ENCODE data around the gene KLK7. TPM values are rescaled to one million over a fixed set of nuclear protein-coding genes. Genes with fewer than 3 reads are reported as not detected.

The KLK7 gene
- total RNA-seq, result not detected

- no peak within 1 kb of the TSS for H3K4me3 Mint-ChIP-seq
- H3K27ac Mint-ChIP-seq, result no peak within 1 kb of the TSS
- POLR2A ChIA-PET, result no interaction called here
- H3K4me1 Mint-ChIP-seq, result no peaks in the 10 kb centered on the region
- no peaks in the 10 kb centered on the region for H3K9me3 Mint-ChIP-seq
- H3K27me3 Mint-ChIP-seq, result peaks cover 17% of the 10 kb centered on the region
- no peak for DNase-seq
- no peaks in the 10 kb centered on the region for H3K36me3 Mint-ChIP-seq (ENCODE audit: low read depth)
- CTCF ChIA-PET, result interaction anchor here (0.5 to 0.6 kb wide), 2 partner anchors 37 to 647 kb away, joined by 3 to 4 read pairs; no protein-coding TSS in a partner anchor
Measured at GRCh38 chr19:50983625-50984292, at the start of gene KLK7. TSS of gene KLK7 (minus strand) at chr19:50983917. CDS start at chr19:50982399, 1,518 bp downstream.

- no peak for DNase-seq
- H3K9me3 Mint-ChIP-seq, result no peaks in the 10 kb centered on the region
- H3K36me3 Mint-ChIP-seq (ENCODE audit: low read depth), result no peaks in the 10 kb centered on the region
- CTCF ChIA-PET, result no interaction called here
- no peak overlapping the region for H3K4me3 Mint-ChIP-seq
- peaks cover 3% of the 10 kb centered on the region for H3K27me3 Mint-ChIP-seq
- POLR2A ChIA-PET, result no interaction called here
- no peaks in the 10 kb centered on the region for H3K4me1 Mint-ChIP-seq
- H3K27ac Mint-ChIP-seq, result no peak overlapping the region
Measured at GRCh38 chr19:51031880-51032225, 48.1 kb upstream of the KLK7 start.

GRCh38 chr19:51031220-51031879, 47.6 kb upstream of the KLK7 start:
- peaks cover 5% of the 10 kb centered on the region for H3K27me3 Mint-ChIP-seq
- no peak overlapping the region for H3K27ac Mint-ChIP-seq
- no peaks in the 10 kb centered on the region for H3K9me3 Mint-ChIP-seq
- no peaks in the 10 kb centered on the region for H3K36me3 Mint-ChIP-seq (ENCODE audit: low read depth)
- CTCF ChIA-PET, result no interaction called here
- POLR2A ChIA-PET, result no interaction called here
- H3K4me1 Mint-ChIP-seq, result no peaks in the 10 kb centered on the region
- no peak overlapping the region for H3K4me3 Mint-ChIP-seq
- DNase-seq, result no peak

- no peak overlapping the region for H3K4me3 Mint-ChIP-seq
- DNase-seq, result no peak
- CTCF ChIA-PET, result no interaction called here
- POLR2A ChIA-PET, result no interaction called here
- H3K27me3 Mint-ChIP-seq, result peaks cover 5% of the 10 kb centered on the region
- no peaks in the 10 kb centered on the region for H3K4me1 Mint-ChIP-seq
- H3K9me3 Mint-ChIP-seq, result no peaks in the 10 kb centered on the region
- no peak overlapping the region for H3K27ac Mint-ChIP-seq
- no peaks in the 10 kb centered on the region for H3K36me3 Mint-ChIP-seq (ENCODE audit: low read depth)
Measured at GRCh38 chr19:51030631-51031030, 46.9 kb upstream of the KLK7 start.

- H3K36me3 Mint-ChIP-seq (ENCODE audit: low read depth), result no peaks in the 10 kb centered on the region
- no peak overlapping the region for H3K4me3 Mint-ChIP-seq
- no peak overlapping the region for H3K27ac Mint-ChIP-seq
- POLR2A ChIA-PET, result no interaction called here
- peaks cover 4% of the 10 kb centered on the region for H3K27me3 Mint-ChIP-seq
- H3K9me3 Mint-ChIP-seq, result no peaks in the 10 kb centered on the region
- DNase-seq, result no peak
- H3K4me1 Mint-ChIP-seq, result no peaks in the 10 kb centered on the region
- CTCF ChIA-PET, result no interaction called here
Measured at GRCh38 chr19:51029718-51030117, 46.0 kb upstream of the KLK7 start.

- ChIA-PET POLR2A (no interaction called here), CTCF (interaction anchor here (0.9 kb wide), 1 partner anchor 394 kb away, joined by 4 read pairs; no protein-coding TSS in a partner anchor)
- Mint-ChIP-seq H3K36me3 (ENCODE audit: low read depth) (no peaks in the 10 kb centered on the region), H3K4me3 (no peak overlapping the region), H3K27me3 (peaks cover 3% of the 10 kb centered on the region), H3K9me3 (no peaks in the 10 kb centered on the region), H3K27ac (no peak overlapping the region), H3K4me1 (no peaks in the 10 kb centered on the region)
- no peak for DNase-seq
Measured at GRCh38 chr19:51027873-51028272, 44.2 kb upstream of the KLK7 start.

- CTCF ChIA-PET, result interaction anchor here (0.9 kb wide), 1 partner anchor 395 kb away, joined by 4 read pairs; no protein-coding TSS in a partner anchor
- no peak overlapping the region for H3K4me3 Mint-ChIP-seq
- peaks cover 9% of the 10 kb centered on the region for H3K27me3 Mint-ChIP-seq
- no peaks in the 10 kb centered on the region for H3K9me3 Mint-ChIP-seq
- no peaks in the 10 kb centered on the region for H3K4me1 Mint-ChIP-seq
- no peak overlapping the region for H3K27ac Mint-ChIP-seq
- POLR2A ChIA-PET, result no interaction called here
- H3K36me3 Mint-ChIP-seq (ENCODE audit: low read depth), result no peaks in the 10 kb centered on the region
- no peak for DNase-seq
Measured at GRCh38 chr19:51027126-51027806, 43.5 kb upstream of the KLK7 start.

- no peaks in the 10 kb centered on the region for H3K4me1 Mint-ChIP-seq
- H3K9me3 Mint-ChIP-seq, result no peaks in the 10 kb centered on the region
- H3K27ac Mint-ChIP-seq, result no peak within 1 kb of the TSS
- DNase-seq, result no peak
- H3K36me3 Mint-ChIP-seq (ENCODE audit: low read depth), result no peaks in the 10 kb centered on the region
- CTCF ChIA-PET, result no interaction called here
- POLR2A ChIA-PET, result no interaction called here
- peaks cover 9% of the 10 kb centered on the region for H3K27me3 Mint-ChIP-seq
- no peak within 1 kb of the TSS for H3K4me3 Mint-ChIP-seq
Measured at GRCh38 chr19:51026554-51026831, 42.8 kb upstream of the KLK7 start, which contains the start of gene KLK11. TSS of gene KLK11 (minus strand) at chr19:51026616. CDS start at chr19:51025631, 985 bp downstream.

- no peaks in the 10 kb centered on the region for H3K4me1 Mint-ChIP-seq
Measured at GRCh38 chr19:51025809-51026553, 42.3 kb upstream of the KLK7 start.

GRCh38 chr19:51025401-51025800, 41.7 kb upstream of the KLK7 start:
- Mint-ChIP-seq H3K9me3 (no peaks in the 10 kb centered on the region), H3K27me3 (peaks cover 15% of the 10 kb centered on the region), H3K4me1 (no peaks in the 10 kb centered on the region), H3K27ac (no peak overlapping the region), H3K36me3 (ENCODE audit: low read depth) (no peaks in the 10 kb centered on the region), H3K4me3 (no peak overlapping the region)
- ChIA-PET POLR2A (no interaction called here), CTCF (no interaction called here)
- no peak for DNase-seq

More at GRCh38 chr19:51025809-51026553, 42.3 kb upstream of the KLK7 start:
- POLR2A ChIA-PET, result no interaction called here
- DNase-seq, result no peak
- no peak overlapping the region for H3K4me3 Mint-ChIP-seq
- H3K27me3 Mint-ChIP-seq, result peaks cover 13% of the 10 kb centered on the region
- CTCF ChIA-PET, result no interaction called here
- H3K27ac Mint-ChIP-seq, result no peak overlapping the region
- H3K36me3 Mint-ChIP-seq (ENCODE audit: low read depth), result no peaks in the 10 kb centered on the region
- no peaks in the 10 kb centered on the region for H3K9me3 Mint-ChIP-seq

GRCh38 chr19:51024924-51025323, 41.2 kb upstream of the KLK7 start:
- H3K36me3 Mint-ChIP-seq (ENCODE audit: low read depth), result no peaks in the 10 kb centered on the region
- peaks cover 2% of the 10 kb centered on the region for H3K4me1 Mint-ChIP-seq
- no peak overlapping the region for H3K4me3 Mint-ChIP-seq
- no peak overlapping the region for H3K27ac Mint-ChIP-seq
- peaks cover 19% of the 10 kb centered on the region for H3K27me3 Mint-ChIP-seq
- H3K9me3 Mint-ChIP-seq, result no peaks in the 10 kb centered on the region
- ChIA-PET CTCF (no interaction called here), POLR2A (no interaction called here)
- DNase-seq, result no peak

- peaks cover 5% of the 10 kb centered on the region for H3K4me1 Mint-ChIP-seq
- ChIA-PET CTCF (no interaction called here), POLR2A (no interaction called here)
- H3K27ac Mint-ChIP-seq, result no peak overlapping the region
- no peak for DNase-seq
- no peaks in the 10 kb centered on the region for H3K9me3 Mint-ChIP-seq
- H3K27me3 Mint-ChIP-seq, result peaks cover 26% of the 10 kb centered on the region
- H3K4me3 Mint-ChIP-seq, result no peak overlapping the region
- no peaks in the 10 kb centered on the region for H3K36me3 Mint-ChIP-seq (ENCODE audit: low read depth)
Measured at GRCh38 chr19:51023946-51024345, 40.2 kb upstream of the KLK7 start.

GRCh38 chr19:51022526-51022925, 38.8 kb upstream of the KLK7 start:
- DNase-seq, result no peak
- no peak overlapping the region for H3K27ac Mint-ChIP-seq
- H3K4me3 Mint-ChIP-seq, result no peak overlapping the region
- ChIA-PET CTCF (no interaction called here), POLR2A (no interaction called here)
- no peaks in the 10 kb centered on the region for H3K9me3 Mint-ChIP-seq
- peaks cover 2% of the 10 kb centered on the region for H3K36me3 Mint-ChIP-seq (ENCODE audit: low read depth)
- H3K27me3 Mint-ChIP-seq, result peaks cover 38% of the 10 kb centered on the region
- H3K4me1 Mint-ChIP-seq, result peaks cover 12% of the 10 kb centered on the region
